ENCODE measurements around the gene CAMKV.
"Not testable (repeated sequence)": the region's sequence is repeated elsewhere in the genome, so short reads cannot be mapped to it uniquely, and the experiment has no call there.

Gene CAMKV

GRCh38 chr3:49845694-49846093 lies 24.0 kb downstream of the CAMKV start:
- DNase-seq (ENCODE audit: low read depth in 2 of 2): no peak

- DNase-seq (ENCODE audit: low read depth in 2 of 2): no peak
These were observed 25.1 kb downstream of the CAMKV start for GRCh38 chr3:49844464-49845183.

GRCh38 chr3:49842843-49843517 lies 26.7 kb downstream of the CAMKV start:
- no peak for DNase-seq (ENCODE audit: low read depth in 2 of 2)

GRCh38 chr3:49841806-49842205 lies 27.9 kb downstream of the CAMKV start:
- DNase-seq (ENCODE audit: low read depth in 2 of 2): no peak

- no peak for DNase-seq (ENCODE audit: low read depth in 2 of 2)
These were observed 28.5 kb downstream of the CAMKV start for GRCh38 chr3:49841126-49841696.

GRCh38 chr3:49840388-49840787 lies 29.3 kb downstream of the CAMKV start:
- no peak for DNase-seq (ENCODE audit: low read depth in 2 of 2)

- peak; percentile 70 to 71 for DNase-seq (ENCODE audit: low read depth in 2 of 2)
These were observed 30.4 kb downstream of the CAMKV start for GRCh38 chr3:49839193-49839809.

- no peak for DNase-seq (ENCODE audit: low read depth in 2 of 2)
These were observed 38.4 kb downstream of the CAMKV start for GRCh38 chr3:49831341-49831740.

GRCh38 chr3:49826016-49826415 lies 43.7 kb downstream of the CAMKV start:
- DNase-seq (ENCODE audit: low read depth in 2 of 2): no peak

- not testable (repeated sequence) for DNase-seq (ENCODE audit: low read depth in 2 of 2)
These were observed 46.6 kb downstream of the CAMKV start for GRCh38 chr3:49823131-49823530.

- DNase-seq (ENCODE audit: low read depth in 2 of 2): no peak
These were observed 56.1 kb downstream of the CAMKV start, which contains the start of gene UBA7 for GRCh38 chr3:49813497-49814174. Gene UBA7 (minus strand): TSS chr3:49813953. CDS start chr3:49813787, 166 bp downstream.

GRCh38 chr3:49812916-49813496 lies 56.7 kb downstream of the CAMKV start:
- no peak for DNase-seq (ENCODE audit: low read depth in 2 of 2)
